Neural cell (in vitro differentiated cells): ENCODE data around the gene SMC4.

Experiments
- EP300 ChIP-seq: fragments of 450-650 bp; conservative IDR thresholded peaks from 2 replicates; pipeline ENCODE4 v1.6.1; 2014; ENCODE audit warnings: antibody characterized with exemption, mild to moderate bottlenecking, moderate library complexity; ENCODE audit not compliant: poor library complexity, severe bottlenecking
- EZH2 ChIP-seq: fragments of 200-600, 300-800 bp; shearing (Covaris generic), sonication (generic); IDR thresholded peaks from 2 replicates; pipeline ENCODE4 v1.6.1; 2014; ENCODE audit warnings: antibody characterized with exemption, low read length, borderline replicate concordance, mild to moderate bottlenecking; ENCODE audit not compliant: insufficient read depth, poor library complexity, severe bottlenecking
- MXI1 ChIP-seq: fragments of 450-650 bp; conservative IDR thresholded peaks from 2 replicates; pipeline ENCODE4 v1.6.1; 2014; ENCODE audit warnings: antibody characterized with exemption, mild to moderate bottlenecking; ENCODE audit not compliant: poor library complexity, severe bottlenecking
- POLR2AphosphoS5 ChIP-seq: IDR thresholded peaks from 2 replicates; pipeline ENCODE4 v1.6.1; 2012
- RAD21 ChIP-seq: fragments of 450-650 bp; conservative IDR thresholded peaks from 2 replicates; pipeline ENCODE4 v1.6.1; 2014; ENCODE audit warnings: antibody characterized with exemption, mild to moderate bottlenecking, moderate library complexity
- TAF1 ChIP-seq: IDR thresholded peaks from 2 replicates; pipeline ENCODE4 v1.6.1; 2012; ENCODE audit warnings: low read depth
- TF ChIP-seq, protein P1 (sequence below): fragments of 450-650 bp; IDR thresholded peaks from 2 replicates; pipeline ENCODE4 v1.5.1; 2014; ENCODE audit warnings: antibody characterized with exemption, mild to moderate bottlenecking, moderate library complexity; ENCODE audit not compliant: poor library complexity, severe bottlenecking

DNA sequence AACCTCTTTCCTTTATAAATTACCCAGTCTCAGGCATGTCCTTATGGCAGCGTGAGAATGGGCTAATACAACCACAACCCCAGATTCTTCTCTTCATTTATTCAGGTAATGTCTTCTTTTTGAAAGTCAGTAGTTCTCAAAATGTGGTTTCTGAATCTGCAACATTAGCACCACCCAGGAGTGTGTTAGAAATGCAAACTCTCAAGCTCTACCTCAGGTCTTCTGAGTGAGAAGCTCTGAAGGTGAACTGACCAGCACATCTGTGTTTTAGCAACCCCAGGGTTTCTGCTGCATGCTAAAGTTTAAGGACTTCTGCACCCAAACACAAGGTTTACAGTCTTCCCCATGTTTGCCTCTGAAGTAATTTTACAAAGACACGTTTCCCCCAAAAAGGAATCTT, 72.4 kb downstream of the SMC4 start:
- no peak for TF ChIP-seq POLR2AphosphoS5
- TF ChIP-seq TAF1: no peak
- TF ChIP-seq, protein P1, sequence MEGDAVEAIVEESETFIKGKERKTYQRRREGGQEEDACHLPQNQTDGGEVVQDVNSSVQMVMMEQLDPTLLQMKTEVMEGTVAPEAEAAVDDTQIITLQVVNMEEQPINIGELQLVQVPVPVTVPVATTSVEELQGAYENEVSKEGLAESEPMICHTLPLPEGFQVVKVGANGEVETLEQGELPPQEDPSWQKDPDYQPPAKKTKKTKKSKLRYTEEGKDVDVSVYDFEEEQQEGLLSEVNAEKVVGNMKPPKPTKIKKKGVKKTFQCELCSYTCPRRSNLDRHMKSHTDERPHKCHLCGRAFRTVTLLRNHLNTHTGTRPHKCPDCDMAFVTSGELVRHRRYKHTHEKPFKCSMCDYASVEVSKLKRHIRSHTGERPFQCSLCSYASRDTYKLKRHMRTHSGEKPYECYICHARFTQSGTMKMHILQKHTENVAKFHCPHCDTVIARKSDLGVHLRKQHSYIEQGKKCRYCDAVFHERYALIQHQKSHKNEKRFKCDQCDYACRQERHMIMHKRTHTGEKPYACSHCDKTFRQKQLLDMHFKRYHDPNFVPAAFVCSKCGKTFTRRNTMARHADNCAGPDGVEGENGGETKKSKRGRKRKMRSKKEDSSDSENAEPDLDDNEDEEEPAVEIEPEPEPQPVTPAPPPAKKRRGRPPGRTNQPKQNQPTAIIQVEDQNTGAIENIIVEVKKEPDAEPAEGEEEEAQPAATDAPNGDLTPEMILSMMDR: no peak
- TF ChIP-seq RAD21: no peak
- TF ChIP-seq MXI1: no peak
- no peak for TF ChIP-seq EP300
- TF ChIP-seq EZH2: no peak
